ENCODE data around the gene GREM1.

Gene GREM1

DNA sequence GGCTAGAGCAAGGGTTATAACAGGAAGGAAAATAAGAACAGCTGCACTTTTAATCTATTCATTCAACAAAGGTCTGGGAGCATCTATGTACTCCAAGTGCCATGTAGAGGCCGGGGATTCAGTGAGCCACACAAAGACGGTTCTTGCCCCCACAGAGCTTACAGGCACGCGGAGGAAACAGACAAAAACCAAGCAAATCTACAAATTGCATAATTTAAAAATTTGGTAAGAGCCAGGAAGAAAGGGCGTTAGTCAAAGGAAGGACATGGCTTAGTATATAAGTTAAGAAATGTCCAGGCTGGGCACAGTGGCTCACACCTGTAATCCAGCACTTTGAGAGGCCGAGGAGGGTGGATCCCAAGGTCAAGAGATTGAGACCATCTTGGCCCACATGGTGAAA lies 10.4 kb upstream of the GREM1 start:
- Histone ChIP-seq H3K4me1 (ENCODE audit: insufficient read depth, low read length) (no peaks in the 10 kb centered on the region), H3K4me3 (ENCODE audit: low read depth in 1 of 2, low read length in 2 of 2) (no peak overlapping the region), H3K9ac (ENCODE audit: low read depth, low read length) (no peak overlapping the region), H3K27ac (ENCODE audit: low read length) (no peak overlapping the region), H3K27me3 (ENCODE audit: insufficient read depth, low read length, poor library complexity) (no peaks in the 10 kb centered on the region), H4K20me1 (ENCODE audit: insufficient read depth, low read length) (no peaks in the 10 kb centered on the region), H3K36me3 (ENCODE audit: insufficient read depth, low read length) (no peaks in the 10 kb centered on the region), H3K4me2 (ENCODE audit: insufficient read depth, low read length) (no peak overlapping the region), H3K79me2 (ENCODE audit: insufficient read depth, low read length) (no peaks in the 10 kb centered on the region), H3K9me3 (ENCODE audit: insufficient read depth, low read length, severe bottlenecking) (no peaks in the 10 kb centered on the region), H2AFZ (ENCODE audit: low read depth, low read length) (no peak overlapping the region)
- DNase-seq (no peak), ATAC-seq (ENCODE audit: insufficient read depth, low read depth) (no peak)
- TF ChIP-seq, protein P1, sequence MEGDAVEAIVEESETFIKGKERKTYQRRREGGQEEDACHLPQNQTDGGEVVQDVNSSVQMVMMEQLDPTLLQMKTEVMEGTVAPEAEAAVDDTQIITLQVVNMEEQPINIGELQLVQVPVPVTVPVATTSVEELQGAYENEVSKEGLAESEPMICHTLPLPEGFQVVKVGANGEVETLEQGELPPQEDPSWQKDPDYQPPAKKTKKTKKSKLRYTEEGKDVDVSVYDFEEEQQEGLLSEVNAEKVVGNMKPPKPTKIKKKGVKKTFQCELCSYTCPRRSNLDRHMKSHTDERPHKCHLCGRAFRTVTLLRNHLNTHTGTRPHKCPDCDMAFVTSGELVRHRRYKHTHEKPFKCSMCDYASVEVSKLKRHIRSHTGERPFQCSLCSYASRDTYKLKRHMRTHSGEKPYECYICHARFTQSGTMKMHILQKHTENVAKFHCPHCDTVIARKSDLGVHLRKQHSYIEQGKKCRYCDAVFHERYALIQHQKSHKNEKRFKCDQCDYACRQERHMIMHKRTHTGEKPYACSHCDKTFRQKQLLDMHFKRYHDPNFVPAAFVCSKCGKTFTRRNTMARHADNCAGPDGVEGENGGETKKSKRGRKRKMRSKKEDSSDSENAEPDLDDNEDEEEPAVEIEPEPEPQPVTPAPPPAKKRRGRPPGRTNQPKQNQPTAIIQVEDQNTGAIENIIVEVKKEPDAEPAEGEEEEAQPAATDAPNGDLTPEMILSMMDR (IDR thresholded peaks at IDR 0.05; ENCODE audit: borderline replicate concordance, extremely low read depth, low read length, poor library complexity, severe bottlenecking) = no peak
- TF ChIP-seq EZH2 (IDR thresholded peaks at IDR 0.05; ENCODE audit: borderline replicate concordance, low read depth, low read length, severe bottlenecking) = no peak

DNA sequence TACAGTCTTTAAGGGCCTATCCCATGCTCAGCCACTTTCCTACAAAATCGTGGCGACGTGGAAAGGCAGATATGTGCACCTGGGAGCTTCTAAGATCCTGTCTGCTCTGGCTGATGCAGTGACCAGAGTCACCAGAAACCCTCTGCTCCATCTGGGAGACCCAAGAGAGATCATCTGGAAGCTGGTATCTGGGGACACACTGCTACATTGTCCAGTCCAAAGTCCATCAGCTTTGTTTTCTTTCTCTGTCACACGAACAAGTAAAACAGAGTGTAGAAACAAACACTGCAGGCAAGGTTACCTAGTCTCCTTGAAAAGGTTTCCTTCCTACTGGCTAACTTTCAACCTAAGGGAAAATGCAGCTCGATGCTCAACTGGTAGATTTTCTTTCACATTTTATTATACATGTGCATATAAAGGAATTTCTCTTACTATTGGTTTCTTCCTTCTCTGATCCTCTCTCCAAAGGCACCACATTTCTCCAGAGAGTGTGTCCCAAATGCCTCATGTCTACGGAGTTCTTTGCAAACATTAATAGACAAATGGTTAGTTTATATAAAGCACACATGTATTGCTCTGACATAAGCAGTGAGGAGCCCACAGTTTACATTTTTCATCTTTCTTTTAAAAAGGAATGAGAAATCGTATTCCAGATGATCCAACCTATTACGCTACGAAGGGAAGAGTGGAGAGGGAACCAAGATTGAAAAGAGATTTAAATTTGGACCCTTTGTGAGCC lies 8.3 kb upstream of the GREM1 start:
- Histone ChIP-seq H3K27ac (ENCODE audit: low read length) (no peak overlapping the region), H3K4me3 (ENCODE audit: low read depth in 1 of 2, low read length in 2 of 2) (no peak overlapping the region), H3K4me2 (ENCODE audit: insufficient read depth, low read length) (no peak overlapping the region), H2AFZ (ENCODE audit: low read depth, low read length) (no peak overlapping the region), H3K9me3 (ENCODE audit: insufficient read depth, low read length, severe bottlenecking) (no peaks in the 10 kb centered on the region), H3K79me2 (ENCODE audit: insufficient read depth, low read length) (no peaks in the 10 kb centered on the region), H4K20me1 (ENCODE audit: insufficient read depth, low read length) (no peaks in the 10 kb centered on the region), H3K27me3 (ENCODE audit: insufficient read depth, low read length, poor library complexity) (no peaks in the 10 kb centered on the region), H3K36me3 (ENCODE audit: insufficient read depth, low read length) (no peaks in the 10 kb centered on the region), H3K4me1 (ENCODE audit: insufficient read depth, low read length) (no peaks in the 10 kb centered on the region), H3K9ac (ENCODE audit: low read depth, low read length) (no peak overlapping the region)
- no peak for ATAC-seq (ENCODE audit: insufficient read depth, low read depth)
- TF ChIP-seq, protein P1 (IDR thresholded peaks at IDR 0.05; ENCODE audit: borderline replicate concordance, extremely low read depth, low read length, poor library complexity, severe bottlenecking) = no peak
- no peak for TF ChIP-seq EZH2 (IDR thresholded peaks at IDR 0.05; ENCODE audit: borderline replicate concordance, low read depth, low read length, severe bottlenecking)
- DNase-seq = no peak

DNA sequence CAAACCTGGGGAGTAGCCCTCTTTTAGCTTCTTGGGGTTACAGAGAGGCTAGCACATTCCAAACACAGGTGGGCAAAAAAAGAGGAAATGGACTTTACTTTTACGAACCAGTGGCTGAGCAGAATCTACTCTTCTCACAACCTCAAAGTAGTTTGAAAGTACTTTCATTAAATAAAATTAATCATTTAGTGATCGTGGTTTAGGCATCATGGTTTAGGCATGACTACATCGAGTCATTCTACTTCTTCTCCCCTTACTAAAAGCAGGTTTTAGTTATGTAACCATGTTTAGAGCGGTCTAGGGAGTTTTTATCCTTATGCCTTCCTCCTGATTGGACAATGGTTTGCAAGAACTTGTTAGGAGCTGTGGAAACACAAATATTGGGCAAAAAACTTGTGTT lies 2.5 kb upstream of the GREM1 start:
- Histone ChIP-seq H4K20me1 (ENCODE audit: insufficient read depth, low read length) (no peaks in the 10 kb centered on the region), H3K36me3 (ENCODE audit: insufficient read depth, low read length) (no peaks in the 10 kb centered on the region), H3K9ac (ENCODE audit: low read depth, low read length) (no peak overlapping the region), H3K4me3 (ENCODE audit: low read depth in 1 of 2, low read length in 2 of 2) (no peak overlapping the region), H3K79me2 (ENCODE audit: insufficient read depth, low read length) (no peaks in the 10 kb centered on the region), H3K4me1 (ENCODE audit: insufficient read depth, low read length) (no peaks in the 10 kb centered on the region), H2AFZ (ENCODE audit: low read depth, low read length) (no peak overlapping the region), H3K27ac (ENCODE audit: low read length) (no peak overlapping the region), H3K9me3 (ENCODE audit: insufficient read depth, low read length, severe bottlenecking) (no peaks in the 10 kb centered on the region), H3K4me2 (ENCODE audit: insufficient read depth, low read length) (no peak overlapping the region), H3K27me3 (ENCODE audit: insufficient read depth, low read length, poor library complexity) (no peaks in the 10 kb centered on the region)
- no peak for TF ChIP-seq EZH2 (IDR thresholded peaks at IDR 0.05; ENCODE audit: borderline replicate concordance, low read depth, low read length, severe bottlenecking)
- TF ChIP-seq, protein P1 (IDR thresholded peaks at IDR 0.05; ENCODE audit: borderline replicate concordance, extremely low read depth, low read length, poor library complexity, severe bottlenecking) = no peak
- DNase-seq (no peak), ATAC-seq (ENCODE audit: insufficient read depth, low read depth) (no peak)
